Mucosa of stomach (tissue), 1 donor: ENCODE data around the gene MARCHF6.

Source experiments
- H3K27me3 ChIP-seq: one replicate; pipeline ENCODE4 v1.7.0; 2013; ENCODE audit warnings: mild to moderate bottlenecking, low read length; ENCODE audit not compliant: control insufficient read depth, insufficient read depth
- H3K36me3 ChIP-seq: one replicate; pipeline ENCODE4 v1.7.0; 2013; ENCODE audit warnings: low read length; ENCODE audit not compliant: control insufficient read depth, insufficient read depth
- H3K4me1 ChIP-seq: one replicate; pipeline ENCODE4 v1.7.0; 2013; ENCODE audit warnings: mild to moderate bottlenecking, low read length; ENCODE audit not compliant: control insufficient read depth, insufficient read depth
- H3K4me3 ChIP-seq: one replicate; pipeline ENCODE4 v1.7.0; 2013; ENCODE audit warnings: low read length
- H3K9ac ChIP-seq: one replicate; pipeline ENCODE4 v1.7.0; 2013; ENCODE audit warnings: mild to moderate bottlenecking, low read length, moderate library complexity
- H3K9me3 ChIP-seq: one replicate; pipeline ENCODE4 v1.7.0; 2013; ENCODE audit warnings: mild to moderate bottlenecking, low read length, moderate library complexity; ENCODE audit not compliant: control insufficient read depth
- donor health status: Pancreatic carcinoma.

MARCHF6 gene

DNA sequence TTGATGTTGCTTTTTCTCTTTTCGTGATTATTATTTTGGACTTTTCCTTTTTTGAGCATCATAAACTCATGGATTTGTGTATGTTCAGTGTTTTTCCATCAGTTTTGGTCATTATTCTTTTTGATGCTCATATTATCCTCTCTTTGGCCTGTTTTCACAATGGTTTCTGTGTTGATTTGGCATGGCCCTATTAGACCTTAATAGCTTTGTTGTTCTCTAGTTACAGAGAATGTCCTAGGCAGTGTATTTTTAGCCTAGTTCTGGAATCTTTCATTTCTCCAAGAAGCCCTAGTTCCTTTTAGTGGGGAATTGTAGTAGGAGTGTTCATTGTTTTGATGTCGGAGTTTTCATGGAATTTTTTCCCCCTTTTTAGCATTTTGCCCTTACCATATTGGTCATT, 46.9 kb downstream of the MARCHF6 start:
- no peaks in the 10 kb centered on the region for H3K36me3 ChIP-seq
- no peak overlapping the region for H3K9ac ChIP-seq
- no peak overlapping the region for H3K4me3 ChIP-seq
- H3K4me1 ChIP-seq, result no peaks in the 10 kb centered on the region
- H3K27me3 ChIP-seq, result no peaks in the 10 kb centered on the region
- no peaks in the 10 kb centered on the region for H3K9me3 ChIP-seq

DNA sequence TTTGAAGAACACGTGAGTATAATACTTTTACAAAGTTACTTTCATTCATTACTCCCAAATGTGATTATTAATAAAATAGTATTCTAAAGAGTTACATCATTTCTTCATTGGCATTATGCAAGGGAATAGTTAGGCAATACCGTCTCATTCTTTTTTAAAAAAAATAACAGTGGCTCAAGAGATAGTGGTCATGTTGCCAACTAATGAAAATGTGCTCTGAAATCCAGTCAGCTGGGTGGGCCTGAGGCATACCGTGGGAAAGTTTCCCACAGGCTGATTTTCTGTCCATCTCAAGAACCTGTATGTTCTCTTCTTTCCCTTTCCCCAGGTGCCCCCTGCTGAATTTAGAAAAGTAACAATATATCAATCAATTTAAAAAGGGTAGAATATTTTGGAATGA, 47.3 kb downstream of the MARCHF6 start:
- no peak overlapping the region for H3K9ac ChIP-seq
- no peaks in the 10 kb centered on the region for H3K36me3 ChIP-seq
- H3K27me3 ChIP-seq, result no peaks in the 10 kb centered on the region
- no peaks in the 10 kb centered on the region for H3K4me1 ChIP-seq
- no peak overlapping the region for H3K4me3 ChIP-seq
- no peaks in the 10 kb centered on the region for H3K9me3 ChIP-seq

DNA sequence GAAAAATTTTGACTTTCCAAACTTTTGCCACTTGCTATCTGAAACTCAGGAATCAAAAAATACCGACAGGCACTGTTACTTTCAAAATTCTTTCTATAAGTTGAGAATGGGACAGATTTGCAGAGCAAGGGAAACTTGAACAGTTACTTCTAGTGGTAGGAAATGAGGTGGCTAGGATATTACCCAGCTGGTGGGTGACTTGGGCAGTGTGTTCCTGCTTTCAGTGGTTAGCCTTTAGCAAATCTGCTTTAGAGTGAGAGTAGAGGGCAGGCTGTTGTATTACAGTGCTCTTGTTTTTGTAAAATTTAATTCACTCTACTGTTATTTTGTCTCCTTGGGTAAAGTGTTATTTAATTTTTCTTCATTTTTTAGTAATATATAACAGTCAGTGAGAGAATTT, 48.0 kb downstream of the MARCHF6 start:
- H3K4me3 ChIP-seq, result no peak overlapping the region
- H3K9ac ChIP-seq, result no peak overlapping the region
- no peaks in the 10 kb centered on the region for H3K4me1 ChIP-seq
- H3K9me3 ChIP-seq, result no peaks in the 10 kb centered on the region
- no peaks in the 10 kb centered on the region for H3K27me3 ChIP-seq
- H3K36me3 ChIP-seq, result no peaks in the 10 kb centered on the region
